Esophagus squamous epithelium (tissue), 5 donors: Measurements from ENCODE around the gene MRPL44. TPM values are rescaled to one million over a fixed set of nuclear protein-coding genes. Genes with fewer than 3 reads are reported as not detected.

Experiments used
- DNase-seq: peaks from one replicate; lab custom pipeline; 2025; lab: John Stamatoyannopoulos, UW
- H3K27ac ChIP-seq, 4 donors: fragments of 200-600 bp; sonication (generic); one replicate each; pipeline ENCODE4 v1.5.1; 2016 to 2019; ENCODE audit warnings: mild to moderate bottlenecking in 1 of 4
- H3K27me3 ChIP-seq, 4 donors: fragments of 200-600 bp; sonication (generic); 1 replicate in 3 of 4; 2 replicates in 1 of 4; pipeline versions ENCODE4 v1.5.1 to v1.6.0; 2017 to 2021; ENCODE audit warnings: antibody characterized with exemption in 1 of 4
- H3K36me3 ChIP-seq, 3 donors: fragments of 200-600 bp; sonication (generic); one replicate each; pipeline ENCODE4 v1.5.1; 2016 to 2019
- H3K4me1 ChIP-seq, 3 donors: fragments of 200-600 bp; sonication (generic); one replicate each; pipeline ENCODE4 v1.5.1; 2017 to 2019
- H3K4me3 ChIP-seq, 4 donors: fragments of 200-600 bp; sonication (generic); 1 replicate in 3 of 4; 2 replicates in 1 of 4; pipeline ENCODE4 v1.5.1; 2016 to 2019; ENCODE audit warnings: mild to moderate bottlenecking in 2 of 4, moderate library complexity in 1 of 4
- H3K9me3 ChIP-seq, 3 donors: fragments of 200-600 bp; sonication (generic); one replicate each; pipeline ENCODE4 v1.5.1; 2016 to 2019
- POLR2A ChIP-seq, 4 donors: fragments of 450-650 bp; IDR thresholded peaks; one replicate each; pipeline ENCODE4 v1.6.1; 2017; ENCODE audit warnings: antibody characterized with exemption in 4 of 4, mild to moderate bottlenecking in 4 of 4, moderate library complexity in 3 of 4
- WGBS, 2 donors: methylation state at CpG; one replicate each; pipeline ENCODE4 v1.1.5; 2018; 5-methylcytosine and 5-hydroxymethylcytosine counted together
- intact Hi-C: fragments of 100-400 bp; cut with DNase I; formaldehyde crosslinking; loops from one replicate; pipeline ENCODE4 v1.15.0; 2022
- total RNA-seq, 4 donors: library from RNA; depleted of rRNA; stranded (reverse); fragments of >200 nt; gene quantifications; one replicate each; pipeline ENCODE4 v1.1.0, GENCODE V29; 2016
- TF ChIP-seq, protein P1 (sequence below), 6 experiments: fragments of 450-650 bp in 4 of 6; fragments of 200-600 bp in 2 of 6; sonication (generic) in 2 of 6; IDR thresholded peaks; one replicate each; pipeline ENCODE4 v1.5.1; 2016 to 2019; ENCODE audit warnings: antibody characterized with exemption in 6 of 6, mild to moderate bottlenecking in 4 of 6, moderate library complexity in 4 of 6
- donor health status: DM: yes; HTN: yes; CAD: no.

The MRPL44 gene
- total RNA-seq, 4 donors from 2014 or later = 18.5 to 35.6 (median 23.5) TPM

DNA sequence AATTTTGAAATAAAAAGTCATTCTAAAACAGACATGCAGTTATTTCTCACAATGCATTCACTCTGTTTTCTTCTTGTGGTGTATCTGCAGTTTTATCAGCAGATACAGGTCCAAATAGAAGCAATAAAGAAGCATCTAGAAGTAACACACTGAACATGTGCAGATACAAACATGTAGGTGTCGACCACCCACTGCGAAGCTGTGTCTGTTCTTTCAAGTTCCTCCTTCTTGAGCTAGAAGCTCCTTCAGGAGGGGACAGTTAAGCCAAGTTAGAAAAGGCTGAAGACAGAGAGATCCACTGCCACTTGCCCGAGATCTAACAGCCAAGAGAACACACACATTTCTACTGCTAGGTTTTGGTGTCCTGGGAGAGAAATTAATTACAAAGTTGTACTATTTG, 42.2 kb upstream of the MRPL44 start:
- 77 to 84% methylated on average over 3 of the region's 3 CpGs for WGBS, 2 donors
- intact Hi-C loops = no loop called here
- Histone ChIP-seq H3K27me3 (no peaks in the 10 kb centered on the region), H3K27ac (no peak overlapping the region), H3K9me3 (no peaks in the 10 kb centered on the region), H3K4me3 (no peak overlapping the region), H3K4me1 (peaks cover 0 to 11% (median 2%) of the 10 kb centered on the region in 3 donors), H3K36me3 (peaks cover 0 to 49% (median 0%) of the 10 kb centered on the region in 3 donors)
- no peak for DNase-seq
- no peak for TF ChIP-seq POLR2A (IDR thresholded peaks at IDR 0.05)

GRCh38 chr2:223916181-223916920, 40.9 kb upstream of the MRPL44 start:
- 85 to 91% methylated on average over 8 of the region's 8 CpGs for WGBS, 2 donors
- no peak overlapping the region for H3K27ac ChIP-seq
- intact Hi-C loops = no loop called here
- TF ChIP-seq, protein P1, sequence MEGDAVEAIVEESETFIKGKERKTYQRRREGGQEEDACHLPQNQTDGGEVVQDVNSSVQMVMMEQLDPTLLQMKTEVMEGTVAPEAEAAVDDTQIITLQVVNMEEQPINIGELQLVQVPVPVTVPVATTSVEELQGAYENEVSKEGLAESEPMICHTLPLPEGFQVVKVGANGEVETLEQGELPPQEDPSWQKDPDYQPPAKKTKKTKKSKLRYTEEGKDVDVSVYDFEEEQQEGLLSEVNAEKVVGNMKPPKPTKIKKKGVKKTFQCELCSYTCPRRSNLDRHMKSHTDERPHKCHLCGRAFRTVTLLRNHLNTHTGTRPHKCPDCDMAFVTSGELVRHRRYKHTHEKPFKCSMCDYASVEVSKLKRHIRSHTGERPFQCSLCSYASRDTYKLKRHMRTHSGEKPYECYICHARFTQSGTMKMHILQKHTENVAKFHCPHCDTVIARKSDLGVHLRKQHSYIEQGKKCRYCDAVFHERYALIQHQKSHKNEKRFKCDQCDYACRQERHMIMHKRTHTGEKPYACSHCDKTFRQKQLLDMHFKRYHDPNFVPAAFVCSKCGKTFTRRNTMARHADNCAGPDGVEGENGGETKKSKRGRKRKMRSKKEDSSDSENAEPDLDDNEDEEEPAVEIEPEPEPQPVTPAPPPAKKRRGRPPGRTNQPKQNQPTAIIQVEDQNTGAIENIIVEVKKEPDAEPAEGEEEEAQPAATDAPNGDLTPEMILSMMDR (IDR thresholded peaks at IDR 0.05) = no peak
- no peak for TF ChIP-seq POLR2A (IDR thresholded peaks at IDR 0.05)
- peaks cover 0 to 18% (median 6%) of the 10 kb centered on the region in 3 donors for H3K4me1 ChIP-seq
- peaks cover 0 to 49% (median 0%) of the 10 kb centered on the region in 3 donors for H3K36me3 ChIP-seq
- DNase-seq = no peak
- H3K4me3 ChIP-seq = no peak overlapping the region
- H3K27me3 ChIP-seq = no peaks in the 10 kb centered on the region
- H3K9me3 ChIP-seq = no peaks in the 10 kb centered on the region

DNA sequence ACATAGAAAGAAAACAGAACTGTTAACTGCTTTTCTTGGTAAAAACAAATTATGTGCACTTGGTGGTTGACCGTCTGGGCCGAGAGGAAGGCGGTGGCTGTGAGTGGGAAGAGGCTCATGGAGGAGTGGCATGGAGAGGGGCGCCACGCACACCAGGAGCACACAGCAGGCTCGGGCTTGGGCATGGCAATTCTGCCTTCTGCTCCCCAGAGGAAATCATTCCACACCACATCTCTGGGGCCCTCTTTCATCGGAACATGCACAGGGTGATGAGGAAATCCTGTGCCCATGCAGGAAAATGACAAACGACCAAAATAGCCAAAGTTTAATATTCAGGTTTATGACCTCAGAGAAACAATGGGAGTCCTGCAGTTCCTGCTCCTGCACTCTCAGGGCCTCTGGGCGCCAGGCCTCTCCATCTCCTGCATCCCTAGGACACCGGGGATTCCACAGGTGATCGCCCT, 38.6 kb upstream of the MRPL44 start:
- Histone ChIP-seq H3K27ac (no peak overlapping the region), H3K27me3 (no peaks in the 10 kb centered on the region), H3K36me3 (peaks cover 0 to 35% (median 0%) of the 10 kb centered on the region in 3 donors), H3K4me3 (no peak overlapping the region), H3K9me3 (no peaks in the 10 kb centered on the region), H3K4me1 (peaks cover 0 to 24% (median 6%) of the 10 kb centered on the region in 3 donors)
- no peak for TF ChIP-seq POLR2A (IDR thresholded peaks at IDR 0.05)
- TF ChIP-seq, protein P1 (IDR thresholded peaks at IDR 0.05) = no peak
- WGBS, 2 donors = 73 to 74% methylated on average over 11 of the region's 11 CpGs
- no peak for DNase-seq
- intact Hi-C loops = no loop called here

DNA sequence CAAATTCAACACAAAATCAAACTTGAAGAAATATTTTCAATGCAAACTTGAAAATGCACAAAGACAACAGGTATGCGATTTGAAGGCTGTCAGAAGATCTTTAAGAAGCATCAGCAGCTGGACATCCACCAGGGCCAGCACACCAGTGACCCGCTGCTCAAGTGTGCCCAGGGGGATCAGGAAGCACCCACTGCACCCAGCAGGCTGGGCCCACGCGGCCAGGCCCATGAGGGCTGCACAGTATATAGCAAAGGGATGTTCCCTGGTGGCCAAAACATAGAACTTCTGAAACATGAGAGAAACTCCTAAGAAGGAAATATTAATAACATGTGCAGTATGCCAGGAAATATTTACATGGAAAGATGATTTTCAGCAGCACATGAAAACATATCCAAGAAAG, 37.2 kb upstream of the MRPL44 start:
- intact Hi-C loops = no loop called here
- no peak overlapping the region for H3K4me3 ChIP-seq
- no peaks in the 10 kb centered on the region for H3K9me3 ChIP-seq
- no peak overlapping the region for H3K27ac ChIP-seq
- H3K27me3 ChIP-seq = no peaks in the 10 kb centered on the region
- 94 to 100% methylated on average over 3 to 4 of the region's 4 CpGs for WGBS, 2 donors
- no peak for TF ChIP-seq POLR2A (IDR thresholded peaks at IDR 0.05)
- TF ChIP-seq, protein P1 (IDR thresholded peaks at IDR 0.05) = peak in 2 of 6 experiments; percentile 3 to 6
- peaks cover 0 to 24% (median 6%) of the 10 kb centered on the region in 3 donors for H3K4me1 ChIP-seq
- no peak for DNase-seq
- H3K36me3 ChIP-seq = peaks cover 0 to 27% (median 0%) of the 10 kb centered on the region in 3 donors

GRCh38 chr2:223921204-223921603, 36.1 kb upstream of the MRPL44 start:
- Histone ChIP-seq H3K4me3 (no peak overlapping the region), H3K36me3 (peaks cover 0 to 17% (median 0%) of the 10 kb centered on the region in 3 donors), H3K27ac (no peak overlapping the region), H3K4me1 (peaks cover 0 to 24% (median 6%) of the 10 kb centered on the region in 3 donors), H3K27me3 (no peaks in the 10 kb centered on the region), H3K9me3 (no peaks in the 10 kb centered on the region)
- intact Hi-C loops = no loop called here
- TF ChIP-seq, protein P1 (IDR thresholded peaks at IDR 0.05) = no peak
- TF ChIP-seq POLR2A (IDR thresholded peaks at IDR 0.05) = no peak
- no peak for DNase-seq
